KMS-11 (cell line): ENCODE results near the gene GRID2.

Experiments used
- H2AFZ ChIP-seq: fragments of 200-600 bp; sonication (generic); 2 replicates; pipeline ENCODE4 v1.6.1; 2016; ENCODE audit warnings: antibody characterized with exemption, mixed run types, low read depth
- H3K27ac ChIP-seq: fragments of 200-600 bp; sonication (generic); 2 replicates; pipeline ENCODE4 v1.6.1; 2016; ENCODE audit warnings: mild to moderate bottlenecking, mixed run types
- H3K27me3 ChIP-seq: fragments of 200-600 bp; sonication (generic); 2 replicates; pipeline ENCODE4 v1.6.1; 2017; ENCODE audit warnings: mild to moderate bottlenecking, low read depth, mixed run types, moderate library complexity; ENCODE audit not compliant: insufficient read depth
- H3K36me3 ChIP-seq: fragments of 200-600 bp; sonication (generic); 2 replicates; pipeline ENCODE4 v1.6.1; 2017; ENCODE audit warnings: mild to moderate bottlenecking, mixed run types; ENCODE audit not compliant: insufficient read depth
- H3K4me1 ChIP-seq: fragments of 200-600 bp; sonication (generic); 2 replicates; pipeline ENCODE4 v1.6.1; 2016; ENCODE audit warnings: mild to moderate bottlenecking, low read depth, mixed run types; ENCODE audit not compliant: poor library complexity, severe bottlenecking
- H3K4me2 ChIP-seq: fragments of 200-600 bp; sonication (generic); 2 replicates; pipeline ENCODE4 v1.7.0; 2016; ENCODE audit warnings: mild to moderate bottlenecking, mixed run types
- H3K4me3 ChIP-seq: fragments of 200-600 bp; sonication (generic); IDR thresholded peaks from 2 replicates; pipeline ENCODE4 v1.6.1; 2017; ENCODE audit warnings: low read depth, low read length, mixed read lengths; ENCODE audit not compliant: insufficient read depth
- H3K79me2 ChIP-seq: fragments of 200-600 bp; sonication (generic); 2 replicates; pipeline ENCODE4 v1.6.1; 2016; ENCODE audit warnings: low read depth, mixed run types; ENCODE audit not compliant: insufficient read depth
- H3K9ac ChIP-seq: fragments of 200-600 bp; sonication (generic); 2 replicates; pipeline ENCODE4 v1.6.1; 2016; ENCODE audit warnings: mild to moderate bottlenecking, mixed run types
- H4K20me1 ChIP-seq: fragments of 200-600 bp; sonication (generic); 2 replicates; pipeline ENCODE4 v1.6.1; 2016; ENCODE audit warnings: mild to moderate bottlenecking, mixed run types; ENCODE audit not compliant: insufficient read depth
- CTCF ChIP-seq: fragments of 200-600 bp; sonication (generic); conservative IDR thresholded peaks from 2 replicates; pipeline ENCODE4 v1.6.1; 2017; ENCODE audit warnings: low read depth, mild to moderate bottlenecking, antibody characterized with exemption, low read length, moderate library complexity, mixed read lengths

GRID2 gene

GRCh38 chr4:92524131-92524530 lies 220.4 kb downstream of the GRID2 start:
- Histone ChIP-seq H3K4me2 (no peak overlapping the region), H4K20me1 (no peaks in the 10 kb centered on the region), H3K36me3 (no peaks in the 10 kb centered on the region), H3K9ac (no peak overlapping the region), H3K27ac (no peak overlapping the region), H3K4me1 (no peaks in the 10 kb centered on the region), H3K27me3 (no peaks in the 10 kb centered on the region), H2AFZ (no peak overlapping the region), H3K79me2 (no peaks in the 10 kb centered on the region), H3K4me3 (no peak overlapping the region)
- TF ChIP-seq CTCF, result no peak

DNA sequence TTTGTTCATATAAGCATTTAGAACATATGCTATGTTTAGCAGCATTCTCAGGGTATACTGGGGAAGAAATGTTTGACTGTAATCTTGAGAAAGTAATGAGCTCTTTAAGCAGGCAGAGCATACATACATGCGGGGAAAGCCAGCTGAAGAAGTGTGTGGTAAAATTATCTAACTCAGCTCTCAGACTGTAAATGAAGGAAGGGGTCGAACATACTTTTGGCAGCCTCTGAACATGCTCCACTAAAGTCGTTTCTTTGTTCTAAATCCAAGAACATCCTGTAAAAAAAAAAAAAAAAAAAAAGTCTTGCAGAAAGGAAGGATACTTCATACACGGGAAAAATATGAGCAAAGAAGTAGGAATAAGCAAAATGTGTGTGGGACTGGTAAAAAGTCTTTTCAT lies 224.8 kb downstream of the GRID2 start:
- no peak overlapping the region for H3K4me3 ChIP-seq
- H3K36me3 ChIP-seq, result no peaks in the 10 kb centered on the region
- H4K20me1 ChIP-seq, result no peaks in the 10 kb centered on the region
- H3K9ac ChIP-seq, result no peak overlapping the region
- no peak for TF ChIP-seq CTCF
- no peaks in the 10 kb centered on the region for H3K27me3 ChIP-seq
- H3K27ac ChIP-seq, result no peak overlapping the region
- H3K4me2 ChIP-seq, result no peak overlapping the region
- no peak overlapping the region for H2AFZ ChIP-seq
- no peaks in the 10 kb centered on the region for H3K79me2 ChIP-seq
- no peaks in the 10 kb centered on the region for H3K4me1 ChIP-seq

- no peak overlapping the region for H3K27ac ChIP-seq
- no peak overlapping the region for H3K4me2 ChIP-seq
- H3K9ac ChIP-seq, result no peak overlapping the region
- no peaks in the 10 kb centered on the region for H3K36me3 ChIP-seq
- no peaks in the 10 kb centered on the region for H3K4me1 ChIP-seq
- H2AFZ ChIP-seq, result no peak overlapping the region
- no peaks in the 10 kb centered on the region for H4K20me1 ChIP-seq
- no peaks in the 10 kb centered on the region for H3K27me3 ChIP-seq
- no peak for TF ChIP-seq CTCF
- no peak overlapping the region for H3K4me3 ChIP-seq
- no peaks in the 10 kb centered on the region for H3K79me2 ChIP-seq
Observed at GRCh38 chr4:92529510-92529909, 225.7 kb downstream of the GRID2 start.

GRCh38 chr4:92535599-92535998 lies 231.8 kb downstream of the GRID2 start:
- Histone ChIP-seq H3K36me3 (no peaks in the 10 kb centered on the region), H2AFZ (no peak overlapping the region), H3K79me2 (no peaks in the 10 kb centered on the region), H3K9ac (no peak overlapping the region), H3K27me3 (no peaks in the 10 kb centered on the region), H3K4me1 (no peaks in the 10 kb centered on the region), H3K27ac (no peak overlapping the region), H4K20me1 (no peaks in the 10 kb centered on the region), H3K4me3 (no peak overlapping the region), H3K4me2 (no peak overlapping the region)
- no peak for TF ChIP-seq CTCF

- H3K36me3 ChIP-seq, result no peaks in the 10 kb centered on the region
- H3K27me3 ChIP-seq, result no peaks in the 10 kb centered on the region
- no peaks in the 10 kb centered on the region for H3K79me2 ChIP-seq
- no peaks in the 10 kb centered on the region for H3K4me1 ChIP-seq
- H2AFZ ChIP-seq, result no peak overlapping the region
- H3K27ac ChIP-seq, result no peak overlapping the region
- H4K20me1 ChIP-seq, result no peaks in the 10 kb centered on the region
- no peak overlapping the region for H3K9ac ChIP-seq
- no peak overlapping the region for H3K4me2 ChIP-seq
- no peak overlapping the region for H3K4me3 ChIP-seq
- TF ChIP-seq CTCF, result no peak
Observed at GRCh38 chr4:92551616-92552015, 247.8 kb downstream of the GRID2 start.
